ENCODE data around the gene UBQLN4.

UBQLN4 gene

DNA sequence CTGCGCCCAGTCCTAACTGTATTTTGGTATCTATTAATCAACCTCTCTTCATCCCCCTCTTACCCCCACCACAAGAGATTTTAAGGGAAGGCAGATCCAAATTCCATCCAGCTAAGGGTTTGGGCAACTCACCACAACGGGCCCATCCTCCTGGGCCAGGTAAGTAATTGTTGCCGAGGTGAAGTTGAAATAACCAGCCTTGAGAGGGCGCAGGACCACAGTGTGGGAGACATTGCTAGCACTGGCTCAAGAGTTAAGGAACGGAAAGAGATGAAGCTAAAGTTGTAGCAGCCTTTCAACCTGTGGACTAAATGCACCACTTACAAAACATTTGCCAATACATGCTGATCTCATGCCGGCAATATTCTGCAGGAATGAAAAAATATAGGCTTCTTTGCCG, 38.8 kb downstream of the UBQLN4 start:
- H3K27ac ChIP-seq (ENCODE audit: low read depth, low read length) = no peak overlapping the region
- H4K20me1 ChIP-seq (ENCODE audit: low read depth, low read length) = 0 out of 2 replicates have a peak, but pooled peaks cover 3% of the 10 kb centered on the region
- H2AFZ ChIP-seq (ENCODE audit: low read depth, low read length, severe bottlenecking) = no peak overlapping the region
- no peaks in the 10 kb centered on the region for H3K27me3 ChIP-seq (ENCODE audit: low read length)
- no peaks in the 10 kb centered on the region for H3K9me2 ChIP-seq (replicated peaks; ENCODE audit: insufficient read depth, low read length)
- H3K9me3 ChIP-seq (ENCODE audit: insufficient read depth, low read length) = no peaks in the 10 kb centered on the region
- H3K79me2 ChIP-seq (ENCODE audit: insufficient read depth, low read length) = peaks cover 6% of the 10 kb centered on the region
- no peak overlapping the region for H3K4me2 ChIP-seq (ENCODE audit: low read depth, low read length, poor library complexity, severe bottlenecking)
- H3F3A ChIP-seq (ENCODE audit: insufficient read depth) = peaks cover 7% of the 10 kb centered on the region; the same call in 1 of the 2 replicates
- no peak overlapping the region for H3K9ac ChIP-seq (ENCODE audit: low read length)
- H3K4me3 ChIP-seq (ENCODE audit: insufficient read depth, low read length, poor library complexity, severe bottlenecking) = no peak overlapping the region
- H3K36me3 ChIP-seq (ENCODE audit: low read length) = peaks cover 8% of the 10 kb centered on the region; the same call in 1 of the 2 replicates
- TF ChIP-seq, protein P1, sequence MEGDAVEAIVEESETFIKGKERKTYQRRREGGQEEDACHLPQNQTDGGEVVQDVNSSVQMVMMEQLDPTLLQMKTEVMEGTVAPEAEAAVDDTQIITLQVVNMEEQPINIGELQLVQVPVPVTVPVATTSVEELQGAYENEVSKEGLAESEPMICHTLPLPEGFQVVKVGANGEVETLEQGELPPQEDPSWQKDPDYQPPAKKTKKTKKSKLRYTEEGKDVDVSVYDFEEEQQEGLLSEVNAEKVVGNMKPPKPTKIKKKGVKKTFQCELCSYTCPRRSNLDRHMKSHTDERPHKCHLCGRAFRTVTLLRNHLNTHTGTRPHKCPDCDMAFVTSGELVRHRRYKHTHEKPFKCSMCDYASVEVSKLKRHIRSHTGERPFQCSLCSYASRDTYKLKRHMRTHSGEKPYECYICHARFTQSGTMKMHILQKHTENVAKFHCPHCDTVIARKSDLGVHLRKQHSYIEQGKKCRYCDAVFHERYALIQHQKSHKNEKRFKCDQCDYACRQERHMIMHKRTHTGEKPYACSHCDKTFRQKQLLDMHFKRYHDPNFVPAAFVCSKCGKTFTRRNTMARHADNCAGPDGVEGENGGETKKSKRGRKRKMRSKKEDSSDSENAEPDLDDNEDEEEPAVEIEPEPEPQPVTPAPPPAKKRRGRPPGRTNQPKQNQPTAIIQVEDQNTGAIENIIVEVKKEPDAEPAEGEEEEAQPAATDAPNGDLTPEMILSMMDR (IDR thresholded peaks at IDR 0.05; ENCODE audit: insufficient read depth, low read length, poor library complexity, severe bottlenecking) = no peak
- no peak for TF ChIP-seq EZH2phosphoT487 (conservative IDR thresholded peaks at IDR 0.05; ENCODE audit: low read length)

DNA sequence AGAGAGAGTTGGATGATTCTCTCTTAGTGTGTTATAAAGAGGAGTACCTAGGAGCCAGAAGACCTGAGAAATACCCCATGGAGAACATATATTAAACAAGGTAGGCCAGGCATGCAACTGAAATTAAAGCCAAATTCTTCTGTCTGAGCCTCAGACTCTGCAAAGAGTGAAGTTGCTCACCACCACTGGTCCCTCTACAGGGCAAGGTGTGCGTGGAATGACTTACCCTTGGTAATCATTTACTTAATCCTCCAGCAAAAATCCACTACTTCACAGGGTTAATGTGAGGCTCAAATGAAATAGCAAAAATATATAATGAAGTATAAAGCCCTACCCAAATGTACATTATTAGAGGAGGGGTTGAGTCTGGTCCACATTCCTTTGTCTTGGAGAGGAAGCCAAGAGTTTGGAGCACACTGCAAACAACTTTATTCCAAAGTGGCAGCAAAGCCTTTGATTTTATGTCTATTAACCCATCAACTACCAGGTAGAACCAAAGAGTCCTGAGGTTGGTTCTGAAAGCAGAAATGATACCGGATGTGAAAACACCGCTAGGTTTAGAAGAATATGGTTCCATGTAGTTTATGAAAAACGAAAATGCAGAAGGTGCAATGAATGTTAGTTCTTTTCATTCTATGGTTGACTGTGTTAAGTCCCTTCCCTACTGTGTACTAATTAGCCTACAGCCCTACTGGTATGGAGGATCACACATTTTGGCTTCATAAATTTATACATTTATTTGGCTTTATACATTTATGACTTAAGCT, 41.4 kb downstream of the UBQLN4 start:
- Histone ChIP-seq H3F3A (ENCODE audit: insufficient read depth) (peaks cover 7% of the 10 kb centered on the region; the same call in 1 of the 2 replicates), H2AFZ (ENCODE audit: low read depth, low read length, severe bottlenecking) (no peak overlapping the region), H4K20me1 (ENCODE audit: low read depth, low read length) (0 out of 2 replicates have a peak, but pooled peaks cover 3% of the 10 kb centered on the region), H3K9ac (ENCODE audit: low read length) (no peak overlapping the region), H3K4me3 (ENCODE audit: insufficient read depth, low read length, poor library complexity, severe bottlenecking) (no peak overlapping the region), H3K9me2 (replicated peaks; ENCODE audit: insufficient read depth, low read length) (no peaks in the 10 kb centered on the region), H3K36me3 (ENCODE audit: low read length) (peaks cover 8% of the 10 kb centered on the region; the same call in 1 of the 2 replicates), H3K79me2 (ENCODE audit: insufficient read depth, low read length) (no peaks in the 10 kb centered on the region), H3K4me2 (ENCODE audit: low read depth, low read length, poor library complexity, severe bottlenecking) (no peak overlapping the region), H3K9me3 (ENCODE audit: insufficient read depth, low read length) (no peaks in the 10 kb centered on the region), H3K27me3 (ENCODE audit: low read length) (no peaks in the 10 kb centered on the region), H3K27ac (ENCODE audit: low read depth, low read length) (no peak overlapping the region)
- no peak for TF ChIP-seq EZH2phosphoT487 (conservative IDR thresholded peaks at IDR 0.05; ENCODE audit: low read length)
- TF ChIP-seq, protein P1 (IDR thresholded peaks at IDR 0.05; ENCODE audit: insufficient read depth, low read length, poor library complexity, severe bottlenecking) = no peak

DNA sequence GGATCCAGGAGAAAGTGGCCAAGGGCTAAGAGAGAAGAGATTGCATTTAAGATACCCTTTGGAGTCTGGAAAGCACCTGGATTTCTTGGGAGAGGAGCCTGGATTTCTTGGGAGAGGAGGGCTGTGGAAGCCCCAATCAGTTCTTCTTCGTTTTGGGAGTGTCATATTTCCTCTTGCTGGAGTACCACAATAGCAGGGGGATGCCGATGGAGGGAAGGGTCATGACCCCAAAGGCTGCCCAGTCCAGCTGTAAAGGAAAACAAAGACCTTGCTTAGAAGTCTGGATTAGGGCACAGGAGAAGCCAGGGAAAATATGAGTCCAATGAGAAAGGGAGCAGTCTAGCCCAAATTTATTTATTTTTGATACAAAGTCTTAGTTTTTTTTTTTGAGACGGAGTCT, 44.2 kb downstream of the UBQLN4 start:
- H3K9me2 ChIP-seq (replicated peaks; ENCODE audit: insufficient read depth, low read length) = no peaks in the 10 kb centered on the region
- no peaks in the 10 kb centered on the region for H3K27me3 ChIP-seq (ENCODE audit: low read length)
- no peaks in the 10 kb centered on the region for H3K9me3 ChIP-seq (ENCODE audit: insufficient read depth, low read length)
- TF ChIP-seq EZH2phosphoT487 (conservative IDR thresholded peaks at IDR 0.05; ENCODE audit: low read length) = no peak
- TF ChIP-seq, protein P1 (IDR thresholded peaks at IDR 0.05; ENCODE audit: insufficient read depth, low read length, poor library complexity, severe bottlenecking) = no peak
- no peak overlapping the region for H3K4me2 ChIP-seq (ENCODE audit: low read depth, low read length, poor library complexity, severe bottlenecking)
- H3F3A ChIP-seq (ENCODE audit: insufficient read depth) = 0 out of 2 replicates have a peak, but pooled peaks cover 5% of the 10 kb centered on the region
- no peaks in the 10 kb centered on the region for H3K79me2 ChIP-seq (ENCODE audit: insufficient read depth, low read length)
- no peak overlapping the region for H3K27ac ChIP-seq (ENCODE audit: low read depth, low read length)
- H4K20me1 ChIP-seq (ENCODE audit: low read depth, low read length) = 0 out of 2 replicates have a peak, but pooled peaks cover 3% of the 10 kb centered on the region
- no peak overlapping the region for H3K4me3 ChIP-seq (ENCODE audit: insufficient read depth, low read length, poor library complexity, severe bottlenecking)
- peaks cover 3% of the 10 kb centered on the region; the same call in 1 of the 2 replicates for H3K36me3 ChIP-seq (ENCODE audit: low read length)
- H2AFZ ChIP-seq (ENCODE audit: low read depth, low read length, severe bottlenecking) = no peak overlapping the region
- no peak overlapping the region for H3K9ac ChIP-seq (ENCODE audit: low read length)
